ENCODE results near the gene EWSR1. TPM values are rescaled to one million over a fixed set of nuclear protein-coding genes. Genes with fewer than 3 reads are reported as not detected.
A peak's percentile ranks its signal among the peaks of the same experiment; 100 is the strongest.

Gene EWSR1
- total RNA-seq, 1 donor from 2014 or later: 355 TPM

GRCh38 chr22:29224121-29224858, 43.8 kb upstream of the EWSR1 start:
- Mint-ChIP-seq H3K27me3 (ENCODE audit: unreplicated experiment) (peaks cover 4% of the 10 kb centered on the region), H3K4me1 (ENCODE audit: low read depth, unreplicated experiment) (no peaks in the 10 kb centered on the region), H3K36me3 (ENCODE audit: unreplicated experiment) (no peaks in the 10 kb centered on the region), H3K4me3 (ENCODE audit: unreplicated experiment) (no peak overlapping the region), H3K9me3 (ENCODE audit: unreplicated experiment) (peaks cover 4% of the 10 kb centered on the region), H3K27ac (ENCODE audit: unreplicated experiment) (no peak overlapping the region)
- TF ChIP-seq CTCF (IDR thresholded peaks at IDR 0.05; ENCODE audit: partially characterized antibody, unreplicated experiment): no peak
- DNase-seq: peak; percentile 13

GRCh38 chr22:29224859-29225410, 43.1 kb upstream of the EWSR1 start:
- peaks cover 4% of the 10 kb centered on the region for H3K9me3 Mint-ChIP-seq (ENCODE audit: unreplicated experiment)
- no peak overlapping the region for H3K4me3 Mint-ChIP-seq (ENCODE audit: unreplicated experiment)
- no peak for TF ChIP-seq CTCF (IDR thresholded peaks at IDR 0.05; ENCODE audit: partially characterized antibody, unreplicated experiment)
- no peaks in the 10 kb centered on the region for H3K4me1 Mint-ChIP-seq (ENCODE audit: low read depth, unreplicated experiment)
- peaks cover 4% of the 10 kb centered on the region for H3K27me3 Mint-ChIP-seq (ENCODE audit: unreplicated experiment)
- DNase-seq: peak; percentile 7
- H3K36me3 Mint-ChIP-seq (ENCODE audit: unreplicated experiment): no peaks in the 10 kb centered on the region
- H3K27ac Mint-ChIP-seq (ENCODE audit: unreplicated experiment): no peak overlapping the region

- H3K4me3 Mint-ChIP-seq (ENCODE audit: unreplicated experiment): no peak overlapping the region
- no peaks in the 10 kb centered on the region for H3K36me3 Mint-ChIP-seq (ENCODE audit: unreplicated experiment)
- TF ChIP-seq CTCF (IDR thresholded peaks at IDR 0.05; ENCODE audit: partially characterized antibody, unreplicated experiment): no peak
- H3K4me1 Mint-ChIP-seq (ENCODE audit: low read depth, unreplicated experiment): no peaks in the 10 kb centered on the region
- peaks cover 4% of the 10 kb centered on the region for H3K9me3 Mint-ChIP-seq (ENCODE audit: unreplicated experiment)
- no peak overlapping the region for H3K27ac Mint-ChIP-seq (ENCODE audit: unreplicated experiment)
- DNase-seq: peak; percentile 52
- H3K27me3 Mint-ChIP-seq (ENCODE audit: unreplicated experiment): peaks cover 4% of the 10 kb centered on the region
Observed at GRCh38 chr22:29225422-29226090, 42.5 kb upstream of the EWSR1 start.

- H3K4me3 Mint-ChIP-seq (ENCODE audit: unreplicated experiment): no peak overlapping the region
- H3K4me1 Mint-ChIP-seq (ENCODE audit: low read depth, unreplicated experiment): no peaks in the 10 kb centered on the region
- no peak for TF ChIP-seq CTCF (IDR thresholded peaks at IDR 0.05; ENCODE audit: partially characterized antibody, unreplicated experiment)
- H3K9me3 Mint-ChIP-seq (ENCODE audit: unreplicated experiment): peaks cover 4% of the 10 kb centered on the region
- DNase-seq: peak; percentile 15
- H3K27ac Mint-ChIP-seq (ENCODE audit: unreplicated experiment): no peak overlapping the region
- H3K27me3 Mint-ChIP-seq (ENCODE audit: unreplicated experiment): peaks cover 3% of the 10 kb centered on the region
- no peaks in the 10 kb centered on the region for H3K36me3 Mint-ChIP-seq (ENCODE audit: unreplicated experiment)
Observed at GRCh38 chr22:29226351-29226981, 41.6 kb upstream of the EWSR1 start.

Measured in glutamatergic neuron (in vitro differentiated cells).